NCI-H748 treated with DMSO at 0.1 percent for 48 hours (cell line): ENCODE results near the gene WDR77.

ENCODE experiments used
- DNase-seq: peaks from one replicate; lab custom pipeline; 2025; lab: John Stamatoyannopoulos, UW

WDR77 gene

GRCh38 chr1:111439461-111440351, 9.3 kb downstream of the WDR77 start:
- no peak for DNase-seq

GRCh38 chr1:111436726-111437125, 12.3 kb downstream of the WDR77 start:
- DNase-seq = no peak

- DNase-seq = no peak
Measured at GRCh38 chr1:111424281-111424680, 24.8 kb downstream of the WDR77 start.

GRCh38 chr1:111422546-111423391, 26.3 kb downstream of the WDR77 start:
- no peak for DNase-seq

GRCh38 chr1:111420377-111420776, 28.7 kb downstream of the WDR77 start:
- DNase-seq = no peak

GRCh38 chr1:111419037-111419436, 30.0 kb downstream of the WDR77 start:
- DNase-seq = no peak

- DNase-seq = no peak
Measured at GRCh38 chr1:111417755-111418154, 31.3 kb downstream of the WDR77 start.

- no peak for DNase-seq
Measured at GRCh38 chr1:111415461-111415860, 33.6 kb downstream of the WDR77 start.

GRCh38 chr1:111414756-111415155, 34.3 kb downstream of the WDR77 start:
- no peak for DNase-seq

GRCh38 chr1:111412839-111413238, 36.2 kb downstream of the WDR77 start:
- DNase-seq = no peak

- no peak for DNase-seq
Measured at GRCh38 chr1:111407301-111407700, 41.8 kb downstream of the WDR77 start.

- no peak for DNase-seq
Measured at GRCh38 chr1:111406321-111406768, 42.7 kb downstream of the WDR77 start.

GRCh38 chr1:111404588-111404987, 44.5 kb downstream of the WDR77 start:
- no peak for DNase-seq

GRCh38 chr1:111402083-111402482, 47.0 kb downstream of the WDR77 start:
- no peak for DNase-seq

GRCh38 chr1:111399792-111400610, 49.1 kb downstream of the WDR77 start:
- peak; percentile 24 for DNase-seq

GRCh38 chr1:111392460-111392945, 56.6 kb downstream of the WDR77 start:
- DNase-seq = no peak

GRCh38 chr1:111392042-111392441, 57.0 kb downstream of the WDR77 start:
- no peak for DNase-seq
